GM12875 (cell line): Measurements from ENCODE around the gene EPB41L3.

Source experiments
- H3K4me3 ChIP-seq: one replicate; pipeline ENCODE4 v1.5.1; 2011; ENCODE audit warnings: low read depth, low read length, control low read depth
- CTCF ChIP-seq: IDR thresholded peaks from 2 replicates; pipeline ENCODE4 v1.5.1; 2011; ENCODE audit warnings: low read depth, mild to moderate bottlenecking, control low read depth, inconsistent platforms, low read length, moderate library complexity, borderline replicate concordance; ENCODE audit not compliant: insufficient read depth

Gene EPB41L3

GRCh38 chr18:5466256-5466655, 77.5 kb downstream of the EPB41L3 start:
- TF ChIP-seq CTCF: no peak
- H3K4me3 ChIP-seq: no peak overlapping the region

- TF ChIP-seq CTCF: no peak
- H3K4me3 ChIP-seq: no peak overlapping the region
These were observed 79.5 kb downstream of the EPB41L3 start for GRCh38 chr18:5464251-5464650.

- TF ChIP-seq CTCF: no peak
These were observed 80.0 kb downstream of the EPB41L3 start for GRCh38 chr18:5463831-5464230.

GRCh38 chr18:5463390-5463789, 80.4 kb downstream of the EPB41L3 start:
- no peak overlapping the region for H3K4me3 ChIP-seq
- no peak for TF ChIP-seq CTCF

More at GRCh38 chr18:5463831-5464230, 80.0 kb downstream of the EPB41L3 start:
- no peak overlapping the region for H3K4me3 ChIP-seq

- H3K4me3 ChIP-seq: no peak overlapping the region
- TF ChIP-seq CTCF: no peak
These were observed 81.6 kb downstream of the EPB41L3 start for GRCh38 chr18:5462227-5462626.

- TF ChIP-seq CTCF: no peak
- no peak overlapping the region for H3K4me3 ChIP-seq
These were observed 82.8 kb downstream of the EPB41L3 start for GRCh38 chr18:5461041-5461440.

GRCh38 chr18:5457462-5457957, 86.3 kb downstream of the EPB41L3 start:
- no peak overlapping the region for H3K4me3 ChIP-seq
- TF ChIP-seq CTCF: no peak
